Fibroblast of upper back skin (primary cell): ENCODE measurements around the gene DMXL1.

ENCODE experiments used
- DNase-seq: peaks from one replicate; pipeline ENCODE4 v3.0.0-alpha.2; 2013

DMXL1 gene

GRCh38 chr5:119292701-119293515, 222.0 kb downstream of the DMXL1 start:
- no peak for DNase-seq

- no peak for DNase-seq
Measured at GRCh38 chr5:119293516-119293829, 222.6 kb downstream of the DMXL1 start.
